Smooth muscle cell of the brain vasculature (primary cell): ENCODE results near the gene BNIP5.

Source experiments
- DNase-seq: peaks from one replicate; pipeline ENCODE4 v3.0.0-alpha.2; 2012; ENCODE audit warnings: low read depth, low spot score

BNIP5 gene

GRCh38 chr6:36323062-36323461 is 13.6 kb downstream of the BNIP5 start:
- DNase-seq = no peak

- DNase-seq = no peak
Observed at GRCh38 chr6:36322591-36322990, 14.1 kb downstream of the BNIP5 start.

GRCh38 chr6:36320475-36320874 is 16.2 kb downstream of the BNIP5 start:
- no peak for DNase-seq

GRCh38 chr6:36319821-36320220 is 16.9 kb downstream of the BNIP5 start:
- DNase-seq = no peak

GRCh38 chr6:36319436-36319762 is 17.3 kb downstream of the BNIP5 start:
- DNase-seq = no peak

- no peak for DNase-seq
Observed at GRCh38 chr6:36318690-36319435, 17.8 kb downstream of the BNIP5 start.

- DNase-seq = no peak
Observed at GRCh38 chr6:36317623-36318022, 19.1 kb downstream of the BNIP5 start.

GRCh38 chr6:36315921-36316320 is 20.8 kb downstream of the BNIP5 start:
- DNase-seq = no peak

- DNase-seq = no peak
Observed at GRCh38 chr6:36314221-36315014, 22.3 kb downstream of the BNIP5 start.

GRCh38 chr6:36313649-36313936 is 23.1 kb downstream of the BNIP5 start:
- DNase-seq = no peak

- DNase-seq = no peak
Observed at GRCh38 chr6:36312854-36313648, 23.6 kb downstream of the BNIP5 start.

- no peak for DNase-seq
Observed at GRCh38 chr6:36309900-36310299, 26.8 kb downstream of the BNIP5 start.

- no peak for DNase-seq
Observed at GRCh38 chr6:36309203-36309602, 27.5 kb downstream of the BNIP5 start.

GRCh38 chr6:36308514-36308913 is 28.2 kb downstream of the BNIP5 start:
- DNase-seq = no peak

GRCh38 chr6:36306375-36306774 is 30.3 kb downstream of the BNIP5 start:
- no peak for DNase-seq

- DNase-seq = no peak
Observed at GRCh38 chr6:36305885-36306284, 30.8 kb downstream of the BNIP5 start.

- peak; percentile 58 for DNase-seq
Observed at GRCh38 chr6:36302227-36302976, 34.3 kb downstream of the BNIP5 start.

GRCh38 chr6:36301781-36302180 is 34.9 kb downstream of the BNIP5 start:
- DNase-seq = no peak

GRCh38 chr6:36301085-36301658 is 35.5 kb downstream of the BNIP5 start:
- no peak for DNase-seq

GRCh38 chr6:36298027-36298426 is 38.7 kb downstream of the BNIP5 start:
- no peak for DNase-seq

GRCh38 chr6:36297511-36297910 is 39.2 kb downstream of the BNIP5 start:
- DNase-seq = no peak

- no peak for DNase-seq
Observed at GRCh38 chr6:36297051-36297450, 39.6 kb downstream of the BNIP5 start.
